Right lobe of liver (tissue), 4 donors: ENCODE measurements around the gene CCNF.

Source experiments
- CTCF ChIP-seq, 4 donors: fragments of 200-600 bp in 3 of 4; fragments of 450-650 bp in 1 of 4; IDR thresholded peaks; one replicate each; pipeline versions ENCODE4 v1.5.1 to v1.8.0; 2016 to 2022; ENCODE audit warnings: antibody characterized with exemption in 4 of 4, mild to moderate bottlenecking in 2 of 4
- POLR2A ChIP-seq: fragments of 450-650 bp; IDR thresholded peaks from one replicate; pipeline ENCODE4 v1.6.1; 2017; ENCODE audit warnings: antibody characterized with exemption, mild to moderate bottlenecking
- donor health status: DM: no; HTN: no; CAD: no.
- donor health status: DM: no; HTN: no; CAD: no.
- donor health status: DM: no; HTN: yes; CAD: no.

GRCh38 chr16:2455081-2455845 is 26.0 kb downstream of the CCNF start:
- no peak for TF ChIP-seq CTCF (IDR thresholded peaks at IDR 0.05)
- TF ChIP-seq POLR2A = no peak
